HepG2 (cell line): Measurements from ENCODE around the gene FAM222A. TPM values are rescaled to one million over a fixed set of nuclear protein-coding genes. Genes with fewer than 3 reads are reported as not detected.

ENCODE experiments used
- ATAC-seq: fragments of 200-7000 bp; cut with Tn5 transposase; 3 replicates; pipeline ENCODE4 v1.9.1; 2020; ENCODE audit warnings: mild to moderate bottlenecking, moderate library complexity
- BruUV-seq: library from RNA; stranded (reverse); fragments of 400-500 nt; replicated peaks from 2 replicates; lab custom pipeline; 2021; lab: Mats Ljungman, UMichigan
- CTCF ChIA-PET: fragments of 300-600 bp; formaldehyde crosslinking; extraction: SDS; loops from one replicate; lab custom pipeline; 2021; ENCODE audit warnings: low total read pairs, inconsistent platforms, low intra/inter-chr PET ratio; lab: Yijun Ruan, JAX
- POLR2A ChIA-PET: fragments of 350-600 bp; sonication (Branson Sonifier 250); formaldehyde crosslinking; loops from one replicate; lab custom pipeline; 2020; ENCODE audit warnings: antibody characterized with exemption, inconsistent platforms; lab: Yijun Ruan, JAX
- DNase-seq: peaks from one replicate; pipeline ENCODE4 v3.0.0-alpha.2; 2015; ENCODE audit warnings: low spot score
- FAIRE-seq: peaks from 3 replicates; lab custom pipeline; 2011; peaks lifted over from hg19 to GRCh38; lab: Jason Lieb, UNC
- H2AFZ ChIP-seq: one replicate; pipeline ENCODE4 v1.6.1; 2011; ENCODE audit warnings: low read length, inconsistent platforms
- H3K27ac ChIP-seq: fragments of 300-600 bp; 3 replicates; pipeline ENCODE4 v1.8.0; 2011; ENCODE audit warnings: mixed run types, mild to moderate bottlenecking, mixed read lengths, low read length, inconsistent platforms; ENCODE audit not compliant: insufficient read depth; ENCODE audit errors: extremely low read length
- H3K27me3 ChIP-seq, 2 experiments: fragments of 200-600 bp in 1 of 2; 2 replicates in 1 of 2; 3 replicates in 1 of 2; pipeline versions ENCODE4 v1.6.0 to v1.8.0; 2011; ENCODE audit warnings: low read length in 2 of 2, mild to moderate bottlenecking in 2 of 2, moderate library complexity in 2 of 2, inconsistent platforms in 1 of 2; ENCODE audit not compliant: insufficient read depth in 2 of 2, control insufficient read depth in 1 of 2
- H3K36me3 ChIP-seq, 2 experiments: fragments of 200-600 bp in 1 of 2; replicated peaks in 1 of 2; 2 replicates in 1 of 2; 3 replicates in 1 of 2; pipeline versions ENCODE4 v1.5.1 to v1.8.0; 2011; ENCODE audit warnings: low read length in 2 of 2, inconsistent platforms in 1 of 2; ENCODE audit not compliant: insufficient read depth in 2 of 2, control insufficient read depth in 1 of 2
- H3K4me1 ChIP-seq: 2 replicates; pipeline ENCODE4 v1.5.1; 2012; ENCODE audit warnings: low read length, inconsistent platforms; ENCODE audit not compliant: insufficient read depth
- H3K4me2 ChIP-seq: 2 replicates; pipeline ENCODE4 v1.6.0; 2011; ENCODE audit warnings: low read depth, low read length, inconsistent platforms
- H3K4me3 ChIP-seq, 3 experiments: fragments of 200-600 bp in 1 of 3; sonication (generic), shearing (Covaris generic) in 1 of 3; replicated peaks in 1 of 3; 2 replicates each; pipeline ENCODE4 v1.5.1; 2011 to 2016; ENCODE audit warnings: low read length in 3 of 3, inconsistent platforms in 2 of 3, low read depth in 2 of 3, mild to moderate bottlenecking in 2 of 3, control low read depth in 1 of 3, mixed read lengths in 1 of 3; ENCODE audit not compliant: insufficient read depth in 1 of 3
- H3K79me2 ChIP-seq: one replicate; pipeline ENCODE4 v1.6.1; 2011; ENCODE audit warnings: low read length, inconsistent platforms; ENCODE audit not compliant: insufficient read depth
- H3K9ac ChIP-seq: 2 replicates; pipeline ENCODE4 v1.6.0; 2011; ENCODE audit warnings: mild to moderate bottlenecking, low read depth, low read length, inconsistent platforms; ENCODE audit not compliant: insufficient read depth
- H3K9me3 ChIP-seq: 2 replicates; pipeline ENCODE4 v1.5.1; 2012; ENCODE audit warnings: mild to moderate bottlenecking, low read length
- H4K20me1 ChIP-seq: 2 replicates; pipeline ENCODE4 v1.6.0; 2011; ENCODE audit warnings: inconsistent platforms, mild to moderate bottlenecking, low read length, moderate library complexity; ENCODE audit not compliant: insufficient read depth
- ARID2 ChIP-seq: sonication (generic); formaldehyde crosslinking; IDR thresholded peaks from 2 replicates; pipeline ENCODE4 v1.8.1; 2022; ENCODE audit warnings: mild to moderate bottlenecking, missing genetic modification reagents, borderline replicate concordance
- HNRNPUL1 ChIP-seq: fragments of 200-400 bp; formaldehyde crosslinking; IDR thresholded peaks from 2 replicates; pipeline ENCODE4 v1.6.1; 2017; ENCODE audit warnings: low read depth, mild to moderate bottlenecking, low read length, moderate library complexity
- KAT2B ChIP-seq: fragments of 150-350 bp; IDR thresholded peaks from 2 replicates; pipeline ENCODE4 v1.6.1; 2014; ENCODE audit warnings: low read depth, low read length, borderline replicate concordance
- KLF9 ChIP-seq: IDR thresholded peaks from 2 replicates; pipeline ENCODE4 v1.6.1; 2016; ENCODE audit warnings: low read depth
- NR1H2 ChIP-seq: sonication (generic); formaldehyde crosslinking; IDR thresholded peaks from 2 replicates; pipeline ENCODE4 v1.8.1; 2022; ENCODE audit warnings: low read depth, missing genetic modification reagents, borderline replicate concordance
- SALL1 ChIP-seq: sonication (generic); formaldehyde crosslinking; IDR thresholded peaks from 2 replicates; pipeline ENCODE4 v1.8.0; 2022; ENCODE audit warnings: mild to moderate bottlenecking, missing genetic modification reagents
- SIN3B ChIP-seq: fragments of 150-350 bp; IDR thresholded peaks from 2 replicates; pipeline ENCODE4 v1.6.1; 2014; ENCODE audit warnings: low read length
- SMC3 ChIP-seq: IDR thresholded peaks from 2 replicates; pipeline ENCODE4 v1.6.1; 2011; ENCODE audit warnings: low read length, improper control_type of control experiment
- ZMYM3 ChIP-seq: sonication (generic); formaldehyde crosslinking; IDR thresholded peaks from 2 replicates; pipeline ENCODE4 v1.5.1; 2020; ENCODE audit warnings: mild to moderate bottlenecking, missing genetic modification reagents
- ZMYM4 ChIP-seq: sonication (generic); formaldehyde crosslinking; IDR thresholded peaks from 2 replicates; pipeline ENCODE4 v1.8.1; 2023; ENCODE audit warnings: mild to moderate bottlenecking, missing genetic modification reagents
- ZNF274 ChIP-seq: sonication (generic); formaldehyde crosslinking; IDR thresholded peaks from 2 replicates; pipeline ENCODE4 v1.5.1; 2020; ENCODE audit warnings: mild to moderate bottlenecking, missing genetic modification reagents
- ZNF292 ChIP-seq: sonication (generic); formaldehyde crosslinking; IDR thresholded peaks from 2 replicates; pipeline ENCODE4 v1.8.1; 2022; ENCODE audit warnings: mild to moderate bottlenecking, low read depth, missing genetic modification reagents, borderline replicate concordance
- ZNF30 ChIP-seq: sonication (generic); formaldehyde crosslinking; IDR thresholded peaks from 2 replicates; pipeline ENCODE4 v1.5.0; 2020; ENCODE audit warnings: mild to moderate bottlenecking, missing genetic modification reagents
- ZNF331 ChIP-seq: sonication (generic); formaldehyde crosslinking; IDR thresholded peaks from 2 replicates; pipeline ENCODE4 v1.4.0; 2020; ENCODE audit warnings: missing genetic modification reagents
- ZNF430 ChIP-seq: sonication (generic); formaldehyde crosslinking; IDR thresholded peaks from 2 replicates; pipeline ENCODE4 v1.9.0; 2021; ENCODE audit warnings: mild to moderate bottlenecking, missing genetic modification reagents
- ZNF460 ChIP-seq: sonication (generic); formaldehyde crosslinking; IDR thresholded peaks from 2 replicates; pipeline ENCODE4 v1.5.1; 2020; ENCODE audit warnings: missing genetic modification reagents, mild to moderate bottlenecking, borderline replicate concordance
- ZNF558 ChIP-seq: sonication (generic); formaldehyde crosslinking; IDR thresholded peaks from 2 replicates; pipeline ENCODE4 v1.9.0; 2022; ENCODE audit warnings: mild to moderate bottlenecking, missing genetic modification reagents, borderline replicate concordance
- ZNF850 ChIP-seq: sonication (generic); formaldehyde crosslinking; conservative IDR thresholded peaks from 2 replicates; pipeline ENCODE4 v1.9.0; 2021; ENCODE audit warnings: mild to moderate bottlenecking, missing genetic modification reagents
- ZNF879 ChIP-seq: sonication (generic); formaldehyde crosslinking; IDR thresholded peaks from 2 replicates; pipeline ENCODE4 v1.8.1; 2023; ENCODE audit warnings: missing genetic modification reagents
- WGBS: methylation state at CpG from one replicate; pipeline ENCODE4 v1.1.6; 2017; ENCODE audit warnings: low lambda C conversion rate; 5-methylcytosine and 5-hydroxymethylcytosine counted together
- in situ Hi-C: cut with HindIII; loops from 2 replicates; pipeline ENCODE4 v1.10.0; 2017; ENCODE audit warnings: low pct_unique_long_range_greater_than_20kb; ENCODE audit not compliant: extremely low pct_ligation_motif_present
- intact Hi-C: fragments of 100-400 bp; cut with micrococcal nuclease; formaldehyde crosslinking; loops from one replicate; pipeline ENCODE4 v1.10.0; 2022; ENCODE audit not compliant: unreplicated experiment
- polyA plus RNA-seq, 8 experiments: library from polyadenylated mRNA; depleted of rRNA in 3 of 8; stranded (reverse) in 7 of 8; unstranded in 1 of 8; fragments of >200 nt; fragmentation: Illumina TruSeq in 4 of 8; extraction: Trizol in 4 of 8; gene quantifications; 2 replicates each; pipeline versions ENCODE4 v1.2.1 to v1.2.3, GENCODE V29; 2011 to 2016; ENCODE audit warnings: low read depth in 4 of 8, missing spikeins in 1 of 8, mixed read lengths in 1 of 8; ENCODE audit not compliant: insufficient read depth in 1 of 8
- total RNA-seq, 5 experiments: library from RNA; depleted of rRNA; stranded (reverse); fragments of >200 nt; fragmentation: Illumina TruSeq; extraction: Trizol; gene quantifications; 2 replicates each; pipeline ENCODE4 v1.2.3, GENCODE V29; 2016; ENCODE audit warnings: low read depth in 1 of 5
- TF ChIP-seq, protein P1 (sequence below): sonication (generic); formaldehyde crosslinking; IDR thresholded peaks from 2 replicates; pipeline ENCODE4 v1.5.0; 2020; ENCODE audit warnings: missing genetic modification reagents
- TF ChIP-seq, protein P2 (sequence below): sonication (generic); formaldehyde crosslinking; IDR thresholded peaks from 2 replicates; pipeline ENCODE4 v1.8.1; 2022; ENCODE audit warnings: mild to moderate bottlenecking, missing genetic modification reagents
- TF ChIP-seq, protein P3 (sequence below): sonication (generic); formaldehyde crosslinking; IDR thresholded peaks from 2 replicates; pipeline ENCODE4 v1.8.0; 2022; ENCODE audit warnings: mild to moderate bottlenecking, missing genetic modification reagents, borderline replicate concordance

The FAM222A gene
- total and polyA plus RNA-seq, 2 of the 13 experiments (the other 11 are each of a cell fraction or from before 2014, with no cell fraction given) = 2.7 to 9.6 TPM

DNA sequence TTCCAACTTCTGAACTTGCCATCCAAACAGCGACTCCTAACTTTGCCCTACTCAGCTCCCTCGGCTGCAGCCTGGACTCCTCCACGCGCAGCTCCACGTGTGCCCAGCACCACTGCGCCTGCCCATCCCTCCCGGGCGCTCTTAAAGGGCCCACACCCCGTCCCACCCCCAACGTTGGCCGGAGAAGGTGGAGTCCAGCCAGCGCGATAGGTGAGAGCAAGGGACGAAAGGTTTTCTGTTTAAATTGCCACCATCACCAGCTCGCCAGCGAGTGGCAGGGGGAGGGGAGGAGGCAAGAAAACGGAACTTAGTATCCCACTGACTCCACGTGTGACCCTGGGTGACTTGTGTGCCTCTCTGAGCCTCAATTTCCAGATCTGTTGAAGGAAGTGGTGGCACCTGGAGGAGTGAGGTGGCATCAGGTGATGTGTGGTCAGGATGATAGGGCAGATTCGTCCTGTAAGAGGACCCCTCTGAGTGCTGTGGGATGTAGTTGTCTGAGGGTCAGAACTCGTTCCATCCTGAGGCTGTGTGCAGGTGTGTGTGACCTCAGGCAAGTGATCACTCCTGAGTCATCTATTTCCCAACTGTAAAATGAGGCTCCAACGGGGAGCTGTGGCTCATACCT lies 59.9 kb downstream of the FAM222A start:
- DNase-seq = no peak
- WGBS = 1% methylated on average over 19 of the region's 21 CpGs
- intact Hi-C loops = loop anchor here (2.0 kb wide), 1 partner anchor 55 kb away; no protein-coding TSS in a partner anchor
- no peaks in the 10 kb centered on the region for H3K27me3 ChIP-seq
- peak overlapping the region; percentile 98 for H3K4me2 ChIP-seq
- ATAC-seq = peak; percentile 62
- in situ Hi-C loops = loop anchor here (5.0 kb wide), 2 partner anchors 61 to 176 kb away; partner anchors contain the start of gene FAM222A
- POLR2A ChIA-PET = interaction anchor here (0.9 to 3.6 kb wide), 8 partner anchors 9 to 233 kb away, joined by 3 to 26 read pairs (median 3); partner anchors contain the start of genes FAM222A, MMAB and MVK
- peak overlapping the region; percentile 24 to 65 (median 33); a peak in 5 of 6 replicates for H3K4me3 ChIP-seq
- no peak for FAIRE-seq
- no peak overlapping the region for H3K27ac ChIP-seq
- BruUV-seq = no TSS peak
- peaks cover 1 to 6% of the 10 kb centered on the region in 2 experiments; a peak in 1 of 5 replicates for H3K36me3 ChIP-seq
- peak overlapping the region; percentile 39 for H2AFZ ChIP-seq
- CTCF ChIA-PET = interaction anchor here (3.5 to 4.0 kb wide), 2 partner anchors 176 to 255 kb away, joined by 29 to 31 read pairs; no protein-coding TSS in a partner anchor
- H3K4me1 ChIP-seq = peaks cover 52% of the 10 kb centered on the region
- no peaks in the 10 kb centered on the region for H3K79me2 ChIP-seq
- no peaks in the 10 kb centered on the region for H3K9me3 ChIP-seq
- no peaks in the 10 kb centered on the region for H4K20me1 ChIP-seq
- peak overlapping the region; percentile 52; the same call in 1 of the 2 replicates for H3K9ac ChIP-seq
- TF ChIP-seq ZNF331 (CRISPR knock-in tag) (no peak), ZNF460 (CRISPR knock-in tag) (no peak), SIN3B (no peak), ZNF430 (CRISPR knock-in tag) (no peak), ARID2 (CRISPR knock-in tag) (0 out of 2 replicates have a peak, but pooled peaks have one; percentile 45), ZNF879 (CRISPR knock-in tag) (no peak), NR1H2 (CRISPR knock-in tag) (no peak), ZMYM3 (CRISPR knock-in tag) (peak; percentile 65; the same call in 1 of the 2 replicates), ZNF292 (CRISPR knock-in tag) (0 out of 2 replicates have a peak, but pooled peaks have one; percentile 19), KLF9 (CRISPR knock-in tag) (no peak), SMC3 (no peak), ZMYM4 (no peak), ZNF30 (CRISPR knock-in tag) (no peak), HNRNPUL1 (no peak), ZNF274 (CRISPR knock-in tag) (peak; percentile 6; the same call in 1 of the 2 replicates), KAT2B (no peak), SALL1 (peak; percentile 42), ZNF850 (CRISPR knock-in tag) (no peak), ZNF558 (CRISPR knock-in tag) (peak; percentile 53; the same call in 1 of the 2 replicates)
- TF ChIP-seq, protein P1, sequence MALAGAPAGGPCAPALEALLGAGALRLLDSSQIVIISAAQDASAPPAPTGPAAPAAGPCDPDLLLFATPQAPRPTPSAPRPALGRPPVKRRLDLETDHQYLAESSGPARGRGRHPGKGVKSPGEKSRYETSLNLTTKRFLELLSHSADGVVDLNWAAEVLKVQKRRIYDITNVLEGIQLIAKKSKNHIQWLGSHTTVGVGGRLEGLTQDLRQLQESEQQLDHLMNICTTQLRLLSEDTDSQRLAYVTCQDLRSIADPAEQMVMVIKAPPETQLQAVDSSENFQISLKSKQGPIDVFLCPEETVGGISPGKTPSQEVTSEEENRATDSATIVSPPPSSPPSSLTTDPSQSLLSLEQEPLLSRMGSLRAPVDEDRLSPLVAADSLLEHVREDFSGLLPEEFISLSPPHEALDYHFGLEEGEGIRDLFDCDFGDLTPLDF = no peak
- TF ChIP-seq, protein P2, sequence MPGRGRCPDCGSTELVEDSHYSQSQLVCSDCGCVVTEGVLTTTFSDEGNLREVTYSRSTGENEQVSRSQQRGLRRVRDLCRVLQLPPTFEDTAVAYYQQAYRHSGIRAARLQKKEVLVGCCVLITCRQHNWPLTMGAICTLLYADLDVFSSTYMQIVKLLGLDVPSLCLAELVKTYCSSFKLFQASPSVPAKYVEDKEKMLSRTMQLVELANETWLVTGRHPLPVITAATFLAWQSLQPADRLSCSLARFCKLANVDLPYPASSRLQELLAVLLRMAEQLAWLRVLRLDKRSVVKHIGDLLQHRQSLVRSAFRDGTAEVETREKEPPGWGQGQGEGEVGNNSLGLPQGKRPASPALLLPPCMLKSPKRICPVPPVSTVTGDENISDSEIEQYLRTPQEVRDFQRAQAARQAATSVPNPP (CRISPR knock-in tag) = 0 out of 2 replicates have a peak, but pooled peaks have one; percentile 24
- TF ChIP-seq, protein P3, sequence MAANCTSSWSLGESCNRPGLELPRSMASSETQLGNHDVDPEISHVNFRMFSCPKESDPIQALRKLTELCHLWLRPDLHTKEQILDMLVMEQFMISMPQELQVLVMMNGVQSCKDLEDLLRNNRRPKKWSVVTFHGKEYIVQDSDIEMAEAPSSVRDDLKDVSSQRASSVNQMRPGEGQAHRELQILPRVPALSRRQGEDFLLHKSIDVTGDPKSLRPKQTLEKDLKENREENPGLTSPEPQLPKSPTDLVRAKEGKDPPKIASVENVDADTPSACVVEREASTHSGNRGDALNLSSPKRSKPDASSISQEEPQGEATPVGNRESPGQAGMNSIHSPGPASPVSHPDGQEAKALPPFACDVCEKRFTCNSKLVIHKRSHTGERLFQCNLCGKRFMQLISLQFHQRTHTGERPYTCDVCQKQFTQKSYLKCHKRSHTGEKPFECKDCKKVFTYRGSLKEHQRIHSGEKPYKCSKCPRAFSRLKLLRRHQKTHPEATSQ (CRISPR knock-in tag) = 0 out of 2 replicates have a peak, but pooled peaks have one; percentile 32
